Body of pancreas (tissue), 4 donors: Measurements from ENCODE around the gene PRDM13. TPM values are rescaled to one million over a fixed set of nuclear protein-coding genes. Genes with fewer than 3 reads are reported as not detected.

ENCODE experiments used
- ATAC-seq: fragments of 150-250 bp; one replicate; pipeline ENCODE4 v1.9.1; 2016
- DNase-seq, 4 donors: peaks; one replicate each; pipeline ENCODE4 v3.0.0-alpha.2; 2019
- H3K27ac ChIP-seq, 4 donors: fragments of 200-600 bp; sonication (generic); 1 replicate in 3 of 4; 2 replicates in 1 of 4; pipeline versions ENCODE4 v1.5.1 to v1.6.1; 2016 to 2019; ENCODE audit warnings: mild to moderate bottlenecking in 1 of 4, mixed read lengths in 1 of 4, moderate library complexity in 1 of 4
- H3K27me3 ChIP-seq, 2 donors: fragments of 200-600 bp; sonication (generic); one replicate each; pipeline ENCODE4 v1.6.0; 2016; ENCODE audit warnings: mild to moderate bottlenecking in 1 of 2
- H3K36me3 ChIP-seq, 2 donors: fragments of 200-600 bp; sonication (generic); replicated peaks in 1 of 2; 2 replicates each; pipeline ENCODE4 v1.5.1; 2016; ENCODE audit warnings: low read depth in 2 of 2; ENCODE audit not compliant: insufficient read depth in 1 of 2
- H3K4me1 ChIP-seq: fragments of 200-600 bp; sonication (generic); one replicate; pipeline ENCODE4 v1.6.0; 2016
- H3K4me3 ChIP-seq, 2 donors: fragments of 200-600 bp; sonication (generic); 1 replicate in 1 of 2; 2 replicates in 1 of 2; pipeline ENCODE4 v1.5.1; 2016 to 2019
- H3K9me3 ChIP-seq, 3 donors: fragments of 200-600 bp; sonication (generic); 1 replicate in 2 of 3; 2 replicates in 1 of 3; pipeline ENCODE4 v1.5.1; 2016
- POLR2A ChIP-seq, 3 donors: fragments of 450-650 bp; IDR thresholded peaks; one replicate each; pipeline ENCODE4 v1.6.1; 2016; ENCODE audit warnings: antibody characterized with exemption in 3 of 3, mild to moderate bottlenecking in 2 of 3
- WGBS, 2 donors: methylation state at CpG; one replicate each; pipeline ENCODE4 v1.1.5; 2017; 5-methylcytosine and 5-hydroxymethylcytosine counted together
- intact Hi-C: fragments of 100-400 bp; cut with DNase I; formaldehyde crosslinking; loops from one replicate; pipeline ENCODE4 v1.15.1; 2023
- total RNA-seq, 2 donors: library from RNA; depleted of rRNA; stranded (reverse); fragments of >200 nt; gene quantifications; one replicate each; pipeline ENCODE4 v1.1.0, GENCODE V29; 2016
- TF ChIP-seq, protein P1 (sequence below), 7 experiments: fragments of 450-650 bp in 4 of 7; fragments of 200-600 bp in 3 of 7; sonication (generic) in 3 of 7; IDR thresholded peaks; one replicate each; pipeline ENCODE4 v1.5.1; 2016 to 2019; ENCODE audit warnings: antibody characterized with exemption in 7 of 7

PRDM13 gene
- not detected for total RNA-seq

GRCh38 chr6:99606656-99607415 lies at the start of gene PRDM13:
PRDM13 (plus strand) TSS chr6:99606833; CDS start chr6:99607035, 202 bp downstream.
- TF ChIP-seq, protein P1, sequence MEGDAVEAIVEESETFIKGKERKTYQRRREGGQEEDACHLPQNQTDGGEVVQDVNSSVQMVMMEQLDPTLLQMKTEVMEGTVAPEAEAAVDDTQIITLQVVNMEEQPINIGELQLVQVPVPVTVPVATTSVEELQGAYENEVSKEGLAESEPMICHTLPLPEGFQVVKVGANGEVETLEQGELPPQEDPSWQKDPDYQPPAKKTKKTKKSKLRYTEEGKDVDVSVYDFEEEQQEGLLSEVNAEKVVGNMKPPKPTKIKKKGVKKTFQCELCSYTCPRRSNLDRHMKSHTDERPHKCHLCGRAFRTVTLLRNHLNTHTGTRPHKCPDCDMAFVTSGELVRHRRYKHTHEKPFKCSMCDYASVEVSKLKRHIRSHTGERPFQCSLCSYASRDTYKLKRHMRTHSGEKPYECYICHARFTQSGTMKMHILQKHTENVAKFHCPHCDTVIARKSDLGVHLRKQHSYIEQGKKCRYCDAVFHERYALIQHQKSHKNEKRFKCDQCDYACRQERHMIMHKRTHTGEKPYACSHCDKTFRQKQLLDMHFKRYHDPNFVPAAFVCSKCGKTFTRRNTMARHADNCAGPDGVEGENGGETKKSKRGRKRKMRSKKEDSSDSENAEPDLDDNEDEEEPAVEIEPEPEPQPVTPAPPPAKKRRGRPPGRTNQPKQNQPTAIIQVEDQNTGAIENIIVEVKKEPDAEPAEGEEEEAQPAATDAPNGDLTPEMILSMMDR (IDR thresholded peaks at IDR 0.05): no peak
- TF ChIP-seq POLR2A (IDR thresholded peaks at IDR 0.05): no peak
- Histone ChIP-seq H3K9me3 (no peaks in the 10 kb centered on the region), H3K36me3 (no peaks in the 10 kb centered on the region), H3K4me1 (peaks cover 31% of the 10 kb centered on the region), H3K27me3 (peaks cover 9 to 74% of the 10 kb centered on the region in 2 donors), H3K4me3 (no peak within 1 kb of the TSS), H3K27ac (no peak within 1 kb of the TSS)
- ATAC-seq: peak; percentile 12
- WGBS, 2 donors: 5 to 10% methylated on average over 15 to 54 of the region's 54 CpGs
- no peak for DNase-seq
- intact Hi-C loops: no loop called here

- no peak for ATAC-seq
- no peak for DNase-seq
- Histone ChIP-seq H3K4me1 (peaks cover 13% of the 10 kb centered on the region), H3K36me3 (peaks cover 0 to 5% of the 10 kb centered on the region in 2 donors), H3K27ac (no peak overlapping the region), H3K27me3 (no peaks in the 10 kb centered on the region), H3K9me3 (no peaks in the 10 kb centered on the region), H3K4me3 (no peak overlapping the region)
- intact Hi-C loops: no loop called here
- 84 to 94% methylated on average over 2 of the region's 2 CpGs for WGBS, 2 donors
- no peak for TF ChIP-seq POLR2A (IDR thresholded peaks at IDR 0.05)
- TF ChIP-seq, protein P1 (IDR thresholded peaks at IDR 0.05): no peak
Measured at GRCh38 chr6:99559057-99559456, 47.6 kb upstream of the PRDM13 start.

- no peak for DNase-seq
- WGBS, 2 donors: 96 to 97% methylated on average over 4 of the region's 4 CpGs
- no peak for TF ChIP-seq POLR2A (IDR thresholded peaks at IDR 0.05)
- TF ChIP-seq, protein P1 (IDR thresholded peaks at IDR 0.05): no peak
- Histone ChIP-seq H3K27me3 (no peaks in the 10 kb centered on the region), H3K4me3 (no peak overlapping the region), H3K36me3 (peaks cover 0 to 2% of the 10 kb centered on the region in 2 donors), H3K4me1 (peaks cover 20% of the 10 kb centered on the region), H3K9me3 (no peaks in the 10 kb centered on the region), H3K27ac (no peak overlapping the region)
- intact Hi-C loops: no loop called here
- ATAC-seq: no peak
Measured at GRCh38 chr6:99560668-99561067, 46.0 kb upstream of the PRDM13 start.

DNA sequence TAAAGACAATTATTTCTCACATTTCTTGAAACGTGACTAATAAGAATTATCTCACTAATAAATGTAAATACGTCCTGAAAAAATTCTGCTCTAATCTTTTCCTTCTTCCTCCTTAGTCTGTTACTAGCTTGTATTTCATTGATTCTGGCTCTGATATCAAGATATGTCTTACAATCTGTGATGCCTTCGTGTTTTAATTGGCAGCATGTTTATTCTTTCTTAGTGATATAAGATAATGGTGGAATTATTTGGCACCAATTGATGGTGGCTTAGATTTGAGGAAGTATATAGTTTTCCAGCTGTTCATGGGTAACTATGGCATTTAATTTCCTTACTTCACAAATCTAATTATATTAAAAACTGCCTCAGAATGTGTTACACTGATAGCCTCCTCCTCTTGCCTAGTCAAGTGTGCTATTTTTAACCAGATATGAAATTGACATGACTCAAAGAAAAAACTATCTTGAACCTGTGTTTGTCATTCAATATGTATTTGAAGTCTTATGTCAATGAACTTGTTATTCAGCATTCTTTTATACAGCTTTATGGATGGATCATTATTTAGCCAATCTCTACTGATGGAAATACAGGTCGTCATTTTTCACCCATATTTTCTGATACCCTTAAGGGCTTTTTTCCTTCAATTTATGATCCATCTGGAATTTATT lies 43.4 kb upstream of the PRDM13 start:
- Histone ChIP-seq H3K4me1 (peaks cover 33% of the 10 kb centered on the region), H3K36me3 (no peaks in the 10 kb centered on the region), H3K27me3 (no peaks in the 10 kb centered on the region), H3K4me3 (no peak overlapping the region), H3K27ac (peak overlapping the region in 2 of 4 donors; percentile 10 to 38), H3K9me3 (no peaks in the 10 kb centered on the region)
- WGBS, 2 donors: 12 to 17% methylated on average over 4 of the region's 4 CpGs
- TF ChIP-seq, protein P1 (IDR thresholded peaks at IDR 0.05): no peak
- TF ChIP-seq POLR2A (IDR thresholded peaks at IDR 0.05): no peak
- intact Hi-C loops: no loop called here
- ATAC-seq: no peak
- no peak for DNase-seq
